ENCODE data around the gene SPAG6. TPM values are rescaled to one million over a fixed set of nuclear protein-coding genes. Genes with fewer than 3 reads are reported as not detected.

The SPAG6 gene
- total and polyA plus RNA-seq, 12 donors: 0.01 TPM; not detected in 11

DNA sequence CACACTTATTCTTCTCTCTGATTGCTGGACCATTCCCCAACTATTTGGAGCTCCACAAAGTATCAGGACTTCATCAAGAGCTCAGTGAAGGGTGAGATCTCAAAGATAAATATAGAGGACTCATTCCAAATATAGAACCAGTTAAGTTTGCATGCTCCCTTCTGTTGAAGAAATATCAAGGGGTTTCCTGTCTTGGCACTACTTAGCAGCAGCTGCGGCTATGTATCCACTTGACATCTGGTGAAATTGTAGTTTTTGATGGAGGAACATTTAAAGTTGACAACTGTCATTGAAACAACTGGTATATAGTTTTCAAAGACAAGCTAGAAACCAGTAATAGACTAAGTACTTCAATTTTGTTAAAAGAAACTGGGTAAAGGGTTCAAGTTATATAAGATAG, 1.0 kb upstream of the SPAG6 start:
- no peak overlapping the region for H3K4me3 ChIP-seq
- TF ChIP-seq, protein P1, sequence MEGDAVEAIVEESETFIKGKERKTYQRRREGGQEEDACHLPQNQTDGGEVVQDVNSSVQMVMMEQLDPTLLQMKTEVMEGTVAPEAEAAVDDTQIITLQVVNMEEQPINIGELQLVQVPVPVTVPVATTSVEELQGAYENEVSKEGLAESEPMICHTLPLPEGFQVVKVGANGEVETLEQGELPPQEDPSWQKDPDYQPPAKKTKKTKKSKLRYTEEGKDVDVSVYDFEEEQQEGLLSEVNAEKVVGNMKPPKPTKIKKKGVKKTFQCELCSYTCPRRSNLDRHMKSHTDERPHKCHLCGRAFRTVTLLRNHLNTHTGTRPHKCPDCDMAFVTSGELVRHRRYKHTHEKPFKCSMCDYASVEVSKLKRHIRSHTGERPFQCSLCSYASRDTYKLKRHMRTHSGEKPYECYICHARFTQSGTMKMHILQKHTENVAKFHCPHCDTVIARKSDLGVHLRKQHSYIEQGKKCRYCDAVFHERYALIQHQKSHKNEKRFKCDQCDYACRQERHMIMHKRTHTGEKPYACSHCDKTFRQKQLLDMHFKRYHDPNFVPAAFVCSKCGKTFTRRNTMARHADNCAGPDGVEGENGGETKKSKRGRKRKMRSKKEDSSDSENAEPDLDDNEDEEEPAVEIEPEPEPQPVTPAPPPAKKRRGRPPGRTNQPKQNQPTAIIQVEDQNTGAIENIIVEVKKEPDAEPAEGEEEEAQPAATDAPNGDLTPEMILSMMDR (IDR thresholded peaks at IDR 0.05): no peak
- ATAC-seq (no peak), DNase-seq (no peak)
- peaks cover 0 to 27% (median 12%) of the 10 kb centered on the region in 9 donors for H3K4me1 ChIP-seq
- H3K27ac ChIP-seq: no peak overlapping the region
- H3K36me3 ChIP-seq: no peaks in the 10 kb centered on the region
- intact Hi-C loops (cut with DNase I): loop anchor here in 6 of 10 donors (5.0 to 10.0 kb wide), 5 partner anchors 91 to 643 kb away; partner anchors contain the start of gene PIP4K2A (in 2 of the 6)
- peaks cover 10 to 94% (median 87%) of the 10 kb centered on the region in 7 donors for H3K27me3 ChIP-seq
- no peaks in the 10 kb centered on the region for H3K9me3 ChIP-seq
- 3 to 18% methylated on average over 1 of the region's 1 CpG for WGBS, 2 donors

DNA sequence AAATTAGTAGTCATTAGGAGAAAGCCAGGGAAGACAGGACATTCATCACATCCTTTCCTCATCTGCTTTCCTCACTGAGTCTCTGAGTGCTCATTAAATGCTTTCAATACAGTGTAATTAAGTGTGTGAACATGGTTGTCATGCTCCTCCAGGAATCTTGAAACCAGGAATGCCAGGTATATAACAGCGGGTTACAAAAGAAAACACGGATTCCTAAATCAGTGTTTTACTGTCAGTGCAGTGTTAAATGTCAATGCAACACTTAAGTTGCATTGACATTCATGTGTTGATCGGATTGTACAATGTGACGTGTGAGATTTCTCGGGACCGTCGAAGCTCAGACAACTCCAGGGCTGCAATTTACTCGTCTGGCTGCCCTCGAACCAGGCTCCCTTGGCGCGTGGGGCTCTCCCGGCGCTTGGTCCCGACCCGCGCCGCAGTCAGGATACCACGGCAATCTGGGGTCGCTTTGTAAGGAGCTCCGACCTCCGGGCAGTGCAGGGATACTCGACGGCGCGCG, 455 bp upstream of the SPAG6 start:
- WGBS, 2 donors: 6 to 7% methylated on average over 26 of the region's 26 CpGs
- Histone ChIP-seq H3K27ac (no peak overlapping the region), H3K4me1 (peaks cover 0 to 23% (median 9%) of the 10 kb centered on the region in 9 donors), H3K4me3 (peak overlapping the region in 8 of 10 donors; percentile 4 to 49 (median 18)), H3K36me3 (no peaks in the 10 kb centered on the region), H3K9me3 (no peaks in the 10 kb centered on the region), H3K27me3 (peaks cover 10 to 94% (median 87%) of the 10 kb centered on the region in 7 donors)
- ATAC-seq (no peak), DNase-seq (no peak)
- intact Hi-C loops (cut with DNase I): loop anchor here in 6 of 10 donors (5.0 to 10.0 kb wide), 5 partner anchors 90 to 642 kb away; partner anchors contain the start of gene PIP4K2A (in 2 of the 6)
- TF ChIP-seq, protein P1 (IDR thresholded peaks at IDR 0.05): no peak

DNA sequence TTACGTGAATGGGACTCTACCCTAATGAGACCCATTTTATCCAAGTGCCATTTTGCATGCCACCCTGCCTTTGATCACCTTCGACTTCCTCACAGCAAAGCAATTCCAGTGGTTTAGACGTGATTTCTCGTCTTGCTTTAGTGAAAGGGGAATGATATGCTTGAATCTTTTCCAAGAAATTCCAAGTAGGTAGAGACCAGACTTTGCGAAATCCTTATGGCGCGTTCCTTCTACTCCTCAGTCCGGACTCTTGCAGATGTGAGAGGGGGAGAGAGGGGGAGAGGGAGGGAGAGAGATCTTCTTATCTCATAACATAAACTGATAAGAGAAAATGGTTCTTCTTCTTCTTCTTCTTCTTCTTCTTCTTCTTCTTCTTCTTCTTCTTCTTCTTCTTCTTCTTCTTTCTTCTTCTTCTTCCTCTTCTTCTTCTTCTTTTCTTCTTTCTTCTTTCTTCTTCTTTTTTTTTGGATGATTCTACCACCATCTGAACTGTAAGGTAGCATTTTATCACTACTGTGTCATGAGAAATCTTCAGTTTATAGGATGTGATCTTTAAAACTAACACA, 883 bp downstream of the SPAG6 start:
- 22 to 32% methylated on average over 8 of the region's 8 CpGs for WGBS, 2 donors
- TF ChIP-seq, protein P1 (IDR thresholded peaks at IDR 0.05): no peak
- peaks cover 0 to 18% (median 5%) of the 10 kb centered on the region in 9 donors for H3K4me1 ChIP-seq
- peaks cover 10 to 98% (median 85%) of the 10 kb centered on the region in 7 donors for H3K27me3 ChIP-seq
- H3K9me3 ChIP-seq: no peaks in the 10 kb centered on the region
- H3K36me3 ChIP-seq: no peaks in the 10 kb centered on the region
- no peak for DNase-seq
- no peak overlapping the region for H3K4me3 ChIP-seq
- ATAC-seq: no peak
- intact Hi-C loops (cut with DNase I): loop anchor here in 5 of 10 donors (10.0 kb wide), 3 partner anchors 89 to 369 kb away; partner anchors contain the start of gene PIP4K2A (in 2 of the 5)
- no peak overlapping the region for H3K27ac ChIP-seq

DNA sequence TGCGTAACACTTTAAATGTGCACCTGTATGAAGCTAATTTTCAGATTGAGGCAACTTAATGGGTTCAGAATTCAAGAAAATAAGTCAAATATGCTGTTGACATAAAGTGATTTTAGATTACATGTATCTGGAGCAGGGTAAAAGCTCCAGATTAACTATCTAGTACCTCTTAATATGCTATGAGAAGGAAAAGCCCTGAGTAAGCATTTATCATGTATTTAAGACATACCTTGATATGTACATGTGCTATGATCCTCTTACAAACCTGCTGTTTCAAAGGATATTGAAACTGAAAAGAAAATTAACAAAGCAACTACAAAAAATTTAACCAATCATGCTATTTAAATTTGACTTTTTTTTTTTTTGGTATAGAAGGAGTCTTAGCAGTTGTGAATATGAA, 4.5 kb downstream of the SPAG6 start:
- TF ChIP-seq, protein P1 (IDR thresholded peaks at IDR 0.05): no peak
- 96 to 100% methylated on average over 1 of the region's 1 CpG for WGBS, 2 donors
- H3K27me3 ChIP-seq: peaks cover 10 to 95% (median 53%) of the 10 kb centered on the region in 7 donors
- no peaks in the 10 kb centered on the region for H3K9me3 ChIP-seq
- no peaks in the 10 kb centered on the region for H3K36me3 ChIP-seq
- no peak overlapping the region for H3K27ac ChIP-seq
- DNase-seq (no peak), ATAC-seq (no peak)
- no peak overlapping the region for H3K4me3 ChIP-seq
- intact Hi-C loops (cut with DNase I): loop anchor here in 5 of 10 donors (10.0 kb wide), 3 partner anchors 85 to 365 kb away; partner anchors contain the start of gene PIP4K2A (in 2 of the 5)
- peaks cover 0 to 10% (median 0%) of the 10 kb centered on the region in 9 donors for H3K4me1 ChIP-seq
